Central memory CD8-positive, alpha-beta T cell (primary cell): Measurements from ENCODE around the gene HRC.
A peak's percentile ranks its signal among the peaks of the same experiment; 100 is the strongest.
"Not testable (repeated sequence)": the region's sequence is repeated elsewhere in the genome, so short reads cannot be mapped to it uniquely, and the experiment has no call there.

Experiments used
- ATAC-seq: fragments of 150-1000 bp; cut with Tn5 transposase; replicated peaks from 2 replicates; pipeline ENCODE4 v1.10.0; 2022; ENCODE audit warnings: mild to moderate bottlenecking, moderate FRiP score, moderate number of reproducible peaks; ENCODE audit not compliant: poor library complexity, severe bottlenecking; ENCODE audit errors: extremely low read depth
- DNase-seq, 2 donors: peaks; one replicate each; pipeline ENCODE4 v3.0.0; 2021; ENCODE audit warnings: low spot score in 2 of 2
- H3K27ac Mint-ChIP-seq: one replicate; pipeline ENCODE4 v1.8.0; 2022; ENCODE audit warnings: low read depth, mild to moderate bottlenecking, moderate library complexity, mixed read lengths
- H3K27me3 Mint-ChIP-seq: one replicate; pipeline ENCODE4 v1.8.0; 2022; ENCODE audit warnings: mixed read lengths
- H3K36me3 Mint-ChIP-seq: one replicate; pipeline ENCODE4 v1.8.0; 2022; ENCODE audit warnings: mild to moderate bottlenecking, moderate library complexity, mixed read lengths; ENCODE audit not compliant: insufficient read depth
- H3K4me1 Mint-ChIP-seq: one replicate; pipeline ENCODE4 v1.8.0; 2022; ENCODE audit warnings: mixed read lengths
- H3K4me3 Mint-ChIP-seq: one replicate; pipeline ENCODE4 v1.8.0; 2022; ENCODE audit warnings: mild to moderate bottlenecking, moderate library complexity, mixed read lengths
- H3K9me3 Mint-ChIP-seq: one replicate; pipeline ENCODE4 v1.8.0; 2022; ENCODE audit warnings: mixed read lengths

Gene HRC

GRCh38 chr19:49182010-49182847, 27.0 kb upstream of the HRC start:
- peaks cover 11% of the 10 kb centered on the region for H3K9me3 Mint-ChIP-seq
- not testable (repeated sequence) for H3K4me3 Mint-ChIP-seq, ATAC-seq, H3K4me1 Mint-ChIP-seq, H3K36me3 Mint-ChIP-seq, H3K27ac Mint-ChIP-seq, DNase-seq, H3K27me3 Mint-ChIP-seq

- H3K36me3 Mint-ChIP-seq: no peaks in the 10 kb centered on the region
- H3K4me1 Mint-ChIP-seq: no peaks in the 10 kb centered on the region
- no peaks in the 10 kb centered on the region for H3K27me3 Mint-ChIP-seq
- H3K9me3 Mint-ChIP-seq: peaks cover 11% of the 10 kb centered on the region
- ATAC-seq (no peak), DNase-seq (no peak)
- no peak overlapping the region for H3K4me3 Mint-ChIP-seq
- H3K27ac Mint-ChIP-seq: no peak overlapping the region
These were observed 25.5 kb upstream of the HRC start for GRCh38 chr19:49180659-49181058.

- ATAC-seq: no peak
- no peak for DNase-seq
These were observed 18.0 kb upstream of the HRC start for GRCh38 chr19:49173198-49173597.

GRCh38 chr19:49168421-49168820, 13.2 kb upstream of the HRC start:
- peaks cover 31% of the 10 kb centered on the region for H3K27me3 Mint-ChIP-seq
- no peak overlapping the region for H3K4me3 Mint-ChIP-seq
- no peaks in the 10 kb centered on the region for H3K9me3 Mint-ChIP-seq
- no peak for ATAC-seq
- no peak for DNase-seq
- H3K4me1 Mint-ChIP-seq: no peaks in the 10 kb centered on the region
- no peak overlapping the region for H3K27ac Mint-ChIP-seq
- H3K36me3 Mint-ChIP-seq: no peaks in the 10 kb centered on the region

More at GRCh38 chr19:49173198-49173597, 18.0 kb upstream of the HRC start:
- Mint-ChIP-seq H3K4me3 (no peak overlapping the region), H3K27me3 (no peaks in the 10 kb centered on the region), H3K4me1 (no peaks in the 10 kb centered on the region), H3K9me3 (no peaks in the 10 kb centered on the region), H3K36me3 (no peaks in the 10 kb centered on the region), H3K27ac (no peak overlapping the region)

- Mint-ChIP-seq H3K9me3 (no peaks in the 10 kb centered on the region), H3K4me3 (no peak overlapping the region), H3K36me3 (no peaks in the 10 kb centered on the region), H3K27me3 (peaks cover 31% of the 10 kb centered on the region), H3K4me1 (no peaks in the 10 kb centered on the region), H3K27ac (peak overlapping the region; percentile 80)
- no peak for DNase-seq
- ATAC-seq: no peak
These were observed 12.7 kb upstream of the HRC start for GRCh38 chr19:49167857-49168409.

- Mint-ChIP-seq H3K27me3 (peaks cover 42% of the 10 kb centered on the region), H3K4me1 (no peaks in the 10 kb centered on the region), H3K27ac (no peak overlapping the region), H3K36me3 (no peaks in the 10 kb centered on the region), H3K9me3 (no peaks in the 10 kb centered on the region), H3K4me3 (no peak overlapping the region)
- no peak for ATAC-seq
- no peak for DNase-seq
These were observed 10.7 kb upstream of the HRC start for GRCh38 chr19:49165865-49166301.

- Mint-ChIP-seq H3K27ac (no peak overlapping the region), H3K4me3 (no peak overlapping the region), H3K36me3 (no peaks in the 10 kb centered on the region), H3K9me3 (no peaks in the 10 kb centered on the region), H3K4me1 (no peaks in the 10 kb centered on the region), H3K27me3 (peaks cover 49% of the 10 kb centered on the region)
- no peak for ATAC-seq
- DNase-seq: no peak
These were observed 10.0 kb upstream of the HRC start for GRCh38 chr19:49165111-49165750.

GRCh38 chr19:49161987-49162386, 6.8 kb upstream of the HRC start:
- no peaks in the 10 kb centered on the region for H3K36me3 Mint-ChIP-seq
- no peak overlapping the region for H3K27ac Mint-ChIP-seq
- H3K27me3 Mint-ChIP-seq: peaks cover 68% of the 10 kb centered on the region
- DNase-seq (no peak), ATAC-seq (no peak)
- H3K4me1 Mint-ChIP-seq: peaks cover 7% of the 10 kb centered on the region
- H3K9me3 Mint-ChIP-seq: no peaks in the 10 kb centered on the region
- no peak overlapping the region for H3K4me3 Mint-ChIP-seq

GRCh38 chr19:49160450-49161189, 5.4 kb upstream of the HRC start:
- Mint-ChIP-seq H3K27ac (no peak overlapping the region), H3K36me3 (no peaks in the 10 kb centered on the region), H3K9me3 (no peaks in the 10 kb centered on the region), H3K27me3 (peaks cover 70% of the 10 kb centered on the region), H3K4me1 (peaks cover 7% of the 10 kb centered on the region), H3K4me3 (no peak overlapping the region)
- DNase-seq: no peak
- ATAC-seq: no peak

GRCh38 chr19:49157445-49158224, 2.4 kb upstream of the HRC start, which contains the start of gene TRPM4:
TSS of gene TRPM4 (plus strand) at chr19:49157792. CDS start at chr19:49157867, 75 bp downstream.
- H3K4me1 Mint-ChIP-seq: peaks cover 7% of the 10 kb centered on the region
- ATAC-seq (peak; percentile 28), DNase-seq (no peak)
- H3K4me3 Mint-ChIP-seq: peak within 1 kb of the TSS; percentile 39
- H3K27me3 Mint-ChIP-seq: peaks cover 87% of the 10 kb centered on the region
- peaks cover 8% of the 10 kb centered on the region for H3K9me3 Mint-ChIP-seq
- H3K36me3 Mint-ChIP-seq: no peaks in the 10 kb centered on the region
- H3K27ac Mint-ChIP-seq: no peak within 1 kb of the TSS

GRCh38 chr19:49155820-49156346, 687 bp upstream of the HRC start:
- H3K4me1 Mint-ChIP-seq: peaks cover 13% of the 10 kb centered on the region

More at GRCh38 chr19:49155820-49156346, 687 bp upstream of the HRC start:
- peaks cover 8% of the 10 kb centered on the region for H3K9me3 Mint-ChIP-seq
- H3K27me3 Mint-ChIP-seq: peaks cover 90% of the 10 kb centered on the region
- H3K4me3 Mint-ChIP-seq: no peak overlapping the region
- peaks cover 2% of the 10 kb centered on the region for H3K36me3 Mint-ChIP-seq
- no peak for DNase-seq
- H3K27ac Mint-ChIP-seq: no peak overlapping the region
- ATAC-seq: no peak
